NCI-H128 (cell line): ENCODE data around the gene GHITM.

ENCODE experiments used
- DNase-seq: peaks from one replicate; lab custom pipeline; 2025; ENCODE audit not compliant: unreplicated experiment; lab: John Stamatoyannopoulos, UW

The GHITM gene

GRCh38 chr10:84198206-84198915, 59.1 kb downstream of the GHITM start:
- DNase-seq, result no peak

GRCh38 chr10:84200537-84201243, 61.4 kb downstream of the GHITM start:
- no peak for DNase-seq

- DNase-seq, result no peak
Observed at GRCh38 chr10:84201244-84201606, 61.9 kb downstream of the GHITM start.

GRCh38 chr10:84201682-84202081, 62.4 kb downstream of the GHITM start:
- DNase-seq, result no peak

- no peak for DNase-seq
Observed at GRCh38 chr10:84202349-84202748, 63.0 kb downstream of the GHITM start.
